GM08714 (cell line): Measurements from ENCODE around the gene CDKAL1.
"Not testable (repeated sequence)": the region's sequence is repeated elsewhere in the genome, so short reads cannot be mapped to it uniquely, and the experiment has no call there.

Experiments used
- H3K4me3 ChIP-seq: fragments of 200-500 bp; sonication (Bioruptor generic); 2 replicates; pipeline ENCODE4 v1.5.1; 2014; ENCODE audit warnings: mild to moderate bottlenecking, low read length, inconsistent platforms
- ZNF274 ChIP-seq: IDR thresholded peaks from 2 replicates; pipeline ENCODE4 v1.6.1; 2012; ENCODE audit warnings: mild to moderate bottlenecking, low read depth, low read length

Gene CDKAL1

DNA sequence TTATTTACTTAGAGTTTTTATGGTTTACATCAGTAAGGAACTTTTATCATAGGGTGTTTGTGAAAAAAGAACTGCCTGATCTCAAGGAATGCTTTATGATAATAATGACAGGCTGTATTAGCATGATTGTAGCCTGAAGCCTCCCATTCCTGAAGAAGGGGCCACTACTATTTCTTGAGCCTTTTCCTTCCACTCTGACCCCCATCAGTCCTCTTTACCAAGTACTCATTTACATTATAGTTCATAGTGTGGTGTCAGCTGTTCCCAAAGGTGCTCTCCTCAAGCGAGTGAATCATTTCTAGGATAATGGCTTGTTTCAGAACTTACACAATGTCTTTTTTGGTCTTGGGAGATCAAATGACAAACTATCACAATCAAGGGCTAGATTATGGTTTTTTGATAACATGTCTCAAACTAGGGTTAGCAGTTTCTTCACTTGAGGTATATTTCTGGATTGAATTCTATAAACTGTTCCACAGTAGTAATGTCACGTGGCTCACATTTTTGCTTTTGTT, 283.6 kb downstream of the CDKAL1 start:
- no peak overlapping the region for H3K4me3 ChIP-seq
- no peak for TF ChIP-seq ZNF274

GRCh38 chr6:20819774-20820400, 285.6 kb downstream of the CDKAL1 start:
- no peak for TF ChIP-seq ZNF274
- no peak overlapping the region for H3K4me3 ChIP-seq

DNA sequence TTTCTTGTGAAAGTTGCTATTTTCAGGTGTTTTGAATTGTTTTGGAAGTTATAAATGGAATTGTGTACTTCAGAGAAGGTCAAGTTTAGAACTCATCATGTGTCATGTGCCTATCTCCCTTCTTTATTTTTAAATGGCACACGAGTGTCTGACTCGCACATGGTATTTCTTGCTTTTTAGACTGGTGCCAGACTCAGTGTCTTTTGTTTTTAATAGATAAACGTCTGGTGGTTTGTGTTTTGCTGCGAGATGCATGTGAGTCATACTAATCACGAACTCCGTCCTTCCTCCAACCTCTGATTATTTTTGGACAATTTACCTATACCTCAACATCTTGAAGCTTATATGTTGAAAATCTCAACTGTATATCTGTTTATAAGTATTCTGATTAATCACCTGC, 292.1 kb downstream of the CDKAL1 start:
- H3K4me3 ChIP-seq = no peak overlapping the region

DNA sequence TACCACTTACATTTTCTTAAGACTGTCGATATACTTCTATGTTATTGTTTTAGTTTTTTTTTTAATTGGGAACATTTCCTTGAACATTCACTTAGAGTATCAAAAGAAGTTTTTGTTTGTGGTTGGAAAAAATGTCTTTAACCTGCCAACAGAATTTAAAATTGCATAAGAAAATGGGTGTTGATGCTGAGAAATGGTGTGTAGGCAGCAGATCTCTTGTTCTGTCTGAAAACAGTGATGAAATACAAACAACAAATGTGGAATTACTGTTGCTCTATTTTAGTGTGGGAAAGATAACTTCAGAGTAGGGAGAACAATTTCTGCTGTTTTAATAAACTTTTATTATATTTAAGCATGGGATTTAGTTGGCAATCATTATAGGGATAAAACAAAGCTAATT, 293.5 kb downstream of the CDKAL1 start:
- no peak overlapping the region for H3K4me3 ChIP-seq
- no peak for TF ChIP-seq ZNF274

More for the DNA sequence above, 292.1 kb downstream of the CDKAL1 start:
- TF ChIP-seq ZNF274 = no peak

DNA sequence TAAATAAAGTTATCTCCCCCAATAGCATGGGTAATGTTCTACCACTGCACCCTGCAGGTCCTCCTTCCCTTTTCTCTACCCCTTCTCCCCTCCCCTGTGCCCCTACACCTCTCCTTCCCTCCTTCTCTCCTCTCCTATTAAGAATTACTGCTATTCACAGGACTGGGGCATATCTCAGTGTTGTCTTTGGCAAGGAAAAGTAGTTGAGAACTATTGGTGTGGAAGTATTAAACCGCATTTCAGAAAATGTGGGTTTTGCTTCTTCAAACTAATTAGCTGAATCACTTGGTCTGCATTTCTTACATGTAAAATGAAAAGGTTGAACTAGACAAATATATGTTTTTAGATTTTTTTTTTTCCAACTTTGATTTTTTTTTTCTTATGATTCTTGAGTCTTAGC, 296.3 kb downstream of the CDKAL1 start:
- TF ChIP-seq ZNF274 = no peak
- H3K4me3 ChIP-seq = no peak overlapping the region

DNA sequence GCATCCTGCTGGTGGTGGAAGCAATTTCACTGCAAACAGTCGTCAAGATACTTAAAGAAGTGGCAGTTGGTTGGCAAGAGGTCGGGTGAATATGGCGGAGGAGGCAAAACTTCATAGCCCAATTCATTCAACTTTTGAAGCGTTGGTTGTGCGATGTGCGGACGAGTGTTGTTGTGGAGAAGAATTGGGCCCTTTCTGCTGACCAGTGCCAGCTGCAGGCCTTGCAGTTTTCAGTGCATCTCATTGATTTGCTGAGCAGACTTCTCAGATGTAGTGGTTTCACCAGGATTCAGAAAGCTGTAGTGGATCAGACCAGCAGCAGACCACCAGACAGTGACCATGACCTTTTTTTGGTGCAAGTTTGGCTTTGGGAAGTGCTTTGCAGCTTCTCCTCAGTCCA, 297.0 kb downstream of the CDKAL1 start:
- H3K4me3 ChIP-seq = not testable (repeated sequence)

- no peak for TF ChIP-seq ZNF274
- H3K4me3 ChIP-seq = no peak overlapping the region
Observed at GRCh38 chr6:20833881-20834515, 299.7 kb downstream of the CDKAL1 start.

DNA sequence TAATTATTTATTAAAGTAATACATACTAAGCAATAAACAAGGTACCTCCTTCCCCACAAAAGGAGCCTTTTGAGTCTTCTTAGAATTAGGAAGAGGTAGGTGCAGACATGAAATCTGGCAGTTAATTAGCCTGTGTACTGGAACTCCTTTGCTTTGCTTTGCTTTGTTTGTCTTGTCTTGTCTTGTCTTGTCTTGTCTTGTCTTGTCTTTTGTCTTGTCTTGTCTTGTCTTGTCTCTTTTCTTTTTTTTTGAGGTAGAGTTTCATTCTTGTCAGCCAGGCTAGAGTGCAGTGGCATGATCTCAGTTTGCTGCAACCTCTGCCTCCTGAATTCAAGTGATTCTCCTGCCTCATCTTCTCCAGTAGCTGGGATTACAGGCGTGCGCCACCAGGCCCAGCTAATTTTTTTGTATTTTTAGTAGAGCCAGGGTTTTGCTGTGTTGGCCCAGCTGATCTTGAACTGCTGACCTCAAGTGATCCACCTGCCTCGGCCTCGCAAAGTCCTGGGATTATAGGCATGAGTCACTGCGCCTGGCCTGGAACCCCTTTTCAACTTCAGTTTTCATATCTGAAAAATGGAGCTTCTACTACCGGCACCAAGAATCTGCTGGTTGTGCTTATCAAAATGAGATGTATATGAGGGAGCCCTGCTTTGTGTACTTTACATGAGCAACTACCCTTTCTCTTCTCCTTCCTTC, 301.2 kb downstream of the CDKAL1 start:
- H3K4me3 ChIP-seq = no peak overlapping the region
- TF ChIP-seq ZNF274 = no peak

GRCh38 chr6:20837189-20837588, 302.9 kb downstream of the CDKAL1 start:
- TF ChIP-seq ZNF274 = no peak
- no peak overlapping the region for H3K4me3 ChIP-seq

DNA sequence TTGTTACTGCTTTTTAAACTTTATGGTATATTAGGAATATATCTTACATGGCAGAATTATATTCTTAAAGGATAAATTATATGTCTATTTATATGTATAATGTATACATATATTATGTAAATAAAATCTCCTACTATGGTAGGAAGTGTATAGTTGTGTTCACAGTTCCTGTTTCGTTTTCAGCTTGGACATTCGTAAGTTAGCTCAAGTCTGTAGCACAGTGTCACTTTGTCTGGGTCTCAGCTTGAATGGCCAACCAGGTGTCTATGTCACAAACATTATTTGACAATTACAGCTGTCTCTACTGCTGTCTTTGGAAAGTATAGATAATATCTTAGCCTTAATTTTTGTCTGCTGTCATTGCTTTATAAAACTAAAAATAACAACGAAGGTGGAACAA, 303.9 kb downstream of the CDKAL1 start:
- H3K4me3 ChIP-seq = no peak overlapping the region
- no peak for TF ChIP-seq ZNF274

DNA sequence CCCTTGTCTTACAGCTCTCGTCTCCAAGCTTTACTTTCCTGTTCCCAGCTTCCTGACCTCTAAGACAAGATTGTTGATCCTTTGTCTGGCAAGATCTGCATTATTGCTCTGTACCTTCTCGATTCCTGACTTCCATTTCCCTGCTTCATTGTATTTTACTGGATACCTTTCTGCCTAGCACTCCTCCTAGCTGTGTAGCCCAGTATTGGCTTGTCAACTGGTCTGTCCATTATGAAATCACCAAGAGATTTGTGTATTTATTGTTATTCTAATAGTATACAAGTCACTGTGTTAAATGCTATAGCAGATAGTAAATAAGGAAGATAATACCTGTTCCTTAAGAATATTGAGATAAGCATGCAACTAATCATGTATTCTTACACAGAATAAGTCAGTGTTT, 305.4 kb downstream of the CDKAL1 start:
- no peak for TF ChIP-seq ZNF274
- no peak overlapping the region for H3K4me3 ChIP-seq

DNA sequence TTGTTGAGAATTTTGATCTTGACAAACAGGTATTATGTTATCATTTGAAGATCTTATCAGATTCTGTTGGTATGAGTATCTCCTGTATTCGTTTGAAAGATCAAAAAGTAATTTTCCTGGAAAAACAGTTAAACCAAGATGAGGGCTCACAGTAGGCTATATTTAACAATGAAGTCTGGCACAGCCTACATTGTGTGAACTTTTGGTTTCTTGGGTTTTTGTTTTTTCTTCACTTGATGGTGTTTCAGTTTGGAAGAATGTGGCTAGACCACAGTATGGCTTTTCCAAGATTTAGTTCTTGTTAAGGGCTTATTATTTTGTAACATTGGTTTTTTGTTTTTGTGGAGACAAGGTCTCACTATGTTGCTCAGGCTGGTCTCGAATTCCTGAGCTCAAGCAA, 306.4 kb downstream of the CDKAL1 start:
- no peak for TF ChIP-seq ZNF274
- H3K4me3 ChIP-seq = no peak overlapping the region

GRCh38 chr6:20841806-20842205, 307.5 kb downstream of the CDKAL1 start:
- no peak for TF ChIP-seq ZNF274
- no peak overlapping the region for H3K4me3 ChIP-seq

- TF ChIP-seq ZNF274 = no peak
- no peak overlapping the region for H3K4me3 ChIP-seq
Observed at GRCh38 chr6:20845592-20845991, 311.3 kb downstream of the CDKAL1 start.

DNA sequence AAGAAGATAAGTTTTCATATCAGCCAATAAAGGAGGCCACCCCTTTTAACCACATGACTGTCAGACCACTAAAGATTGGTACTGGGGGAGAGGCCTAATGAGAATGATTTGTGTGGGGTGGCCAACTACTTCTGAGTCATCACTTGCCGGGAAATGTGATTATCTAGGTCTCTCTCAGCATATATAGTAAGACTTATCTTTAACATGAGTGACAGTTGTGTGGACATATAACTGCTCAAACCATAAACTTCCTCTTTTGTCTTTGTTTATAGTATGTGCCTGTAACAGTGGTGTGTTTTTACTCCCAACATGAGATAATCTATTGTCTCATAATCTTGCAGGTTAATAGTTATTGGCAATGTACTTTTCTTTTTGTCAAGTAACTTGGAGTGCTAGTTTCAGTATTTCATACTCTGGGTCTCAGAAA, 312.4 kb downstream of the CDKAL1 start:
- no peak overlapping the region for H3K4me3 ChIP-seq
- no peak for TF ChIP-seq ZNF274
